PC-9 (cell line): Measurements from ENCODE around the gene RUNX1. TPM values are rescaled to one million over a fixed set of nuclear protein-coding genes. Genes with fewer than 3 reads are reported as not detected.

Experiments
- BruUV-seq: library from RNA; stranded (reverse); fragments of 400-500 nt; replicated peaks from 2 replicates; lab custom pipeline; 2021; lab: Mats Ljungman, UMichigan
- CTCF ChIA-PET: fragments of 300-600 bp; sonication (Branson Sonifier 250); formaldehyde crosslinking; loops from one replicate; lab custom pipeline; 2022; ENCODE audit warnings: antibody characterized with exemption; lab: Charles Lee
- POLR2A ChIA-PET: fragments of 300-600 bp; sonication (Branson Sonifier 250); formaldehyde crosslinking; loops from one replicate; lab custom pipeline; 2022; ENCODE audit warnings: antibody characterized with exemption; ENCODE audit not compliant: unreplicated experiment; lab: Charles Lee
- DNase-seq, 2 experiments: peaks; one replicate each; pipeline versions ENCODE4 v3.0.0 to v3.0.0-alpha.2; 2015 to 2022; ENCODE audit warnings: mixed read lengths in 1 of 2
- H2AFZ ChIP-seq: fragments of 200-600 bp; sonication (generic); 2 replicates; pipeline ENCODE4 v1.8.1; 2017; ENCODE audit warnings: antibody characterized with exemption
- H3F3A ChIP-seq: fragments of 200-600 bp; sonication (generic); 2 replicates; pipeline ENCODE4 v1.8.1; 2017; ENCODE audit warnings: antibody characterized with exemption, mild to moderate bottlenecking, low read depth; ENCODE audit not compliant: insufficient read depth
- H3K27ac ChIP-seq: fragments of 200-600 bp; sonication (generic); 2 replicates; pipeline ENCODE4 v1.6.1; 2016; ENCODE audit warnings: mixed run types
- H3K27me3 ChIP-seq: fragments of 200-600 bp; sonication (generic); 2 replicates; pipeline ENCODE4 v1.6.1; 2016; ENCODE audit warnings: low read depth, mixed run types; ENCODE audit not compliant: insufficient read depth
- H3K36me3 ChIP-seq: fragments of 200-600 bp; sonication (generic); 2 replicates; pipeline ENCODE4 v1.6.1; 2016; ENCODE audit warnings: low read depth, mixed run types
- H3K4me1 ChIP-seq: fragments of 200-600 bp; sonication (generic); replicated peaks from 2 replicates; pipeline ENCODE4 v1.6.1; 2016; ENCODE audit warnings: mixed run types; ENCODE audit not compliant: insufficient read depth
- H3K4me2 ChIP-seq: fragments of 200-600 bp; sonication (generic); 2 replicates; pipeline ENCODE4 v1.6.1; 2017; ENCODE audit warnings: mixed run types
- H3K4me3 ChIP-seq: fragments of 200-600 bp; sonication (generic); 2 replicates; pipeline ENCODE4 v1.6.1; 2016; ENCODE audit warnings: mixed run types
- H3K79me2 ChIP-seq: fragments of 200-600 bp; sonication (generic); 2 replicates; pipeline ENCODE4 v1.6.1; 2017; ENCODE audit warnings: low read depth, mixed run types
- H3K9me2 ChIP-seq: fragments of 200-600 bp; sonication (generic); 2 replicates; pipeline ENCODE4 v1.8.1; 2017; ENCODE audit warnings: mild to moderate bottlenecking; ENCODE audit not compliant: insufficient read depth
- H3K9me3 ChIP-seq: fragments of 200-600 bp; sonication (generic); 2 replicates; pipeline ENCODE4 v1.8.1; 2016; ENCODE audit warnings: low read depth; ENCODE audit not compliant: insufficient read depth
- H4K20me1 ChIP-seq: fragments of 200-600 bp; sonication (generic); 2 replicates; pipeline ENCODE4 v1.8.1; 2017; ENCODE audit not compliant: insufficient read depth
- CTCF ChIP-seq: fragments of 200-600 bp; sonication (generic); conservative IDR thresholded peaks from 2 replicates; pipeline ENCODE4 v1.6.1; 2017; ENCODE audit warnings: mixed run types, antibody characterized with exemption, mild to moderate bottlenecking, moderate library complexity
- EZH2 ChIP-seq: fragments of 200-600 bp; sonication (generic); IDR thresholded peaks from 2 replicates; pipeline ENCODE4 v1.8.0; 2017; ENCODE audit warnings: antibody characterized with exemption, low read depth
- intact Hi-C: fragments of 100-400 bp; cut with micrococcal nuclease; formaldehyde crosslinking; loops from one replicate; pipeline ENCODE4 v1.10.0; 2022; ENCODE audit not compliant: unreplicated experiment
- total RNA-seq: library from RNA; stranded (reverse); gene quantifications from 2 replicates; pipeline ENCODE4 v1.2.3, GENCODE V29; 2021

The RUNX1 gene
- total RNA-seq, 1 experiment from 2014 or later, result 58.5 TPM

DNA sequence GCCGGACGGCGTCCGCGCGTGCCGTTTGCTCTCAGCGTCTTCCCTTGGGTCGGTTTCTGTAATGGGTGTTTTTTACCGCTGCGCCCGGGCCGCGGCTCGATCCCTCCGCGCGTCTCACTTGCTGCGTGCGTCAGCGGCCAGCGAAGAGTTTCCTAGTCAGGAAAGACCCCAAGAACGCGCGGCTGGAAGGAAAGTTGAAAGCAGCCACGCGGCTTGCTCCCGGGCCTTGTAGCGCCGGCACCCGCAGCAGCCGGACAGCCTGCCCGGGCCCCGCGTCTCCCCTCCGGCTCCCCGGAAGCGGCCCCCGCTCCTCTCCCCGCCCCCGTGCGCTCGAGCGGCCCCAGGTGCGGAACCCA, 159.8 kb downstream of the RUNX1 start:
- Histone ChIP-seq H2AFZ (no peak overlapping the region), H3K27me3 (no peaks in the 10 kb centered on the region), H4K20me1 (peaks cover 23% of the 10 kb centered on the region; the same call in 1 of the 2 replicates), H3F3A (peaks cover 29% of the 10 kb centered on the region), H3K9me3 (no peaks in the 10 kb centered on the region), H3K4me2 (peak overlapping the region; percentile 79), H3K4me3 (peak overlapping the region; percentile 97), H3K79me2 (peaks cover 45% of the 10 kb centered on the region), H3K9me2 (no peaks in the 10 kb centered on the region), H3K36me3 (peaks cover 23% of the 10 kb centered on the region), H3K4me1 (no peaks in the 10 kb centered on the region), H3K27ac (peak overlapping the region; percentile 99)
- ChIA-PET CTCF (interaction anchor here (0.6 to 2.2 kb wide), 2 partner anchors 144 to 511 kb away, joined by 3 to 7 read pairs; no protein-coding TSS in a partner anchor), POLR2A (interaction anchor here (0.6 to 0.7 kb wide), 3 partner anchors 62 to 574 kb away, joined by 3 to 6 read pairs (median 5); no protein-coding TSS in a partner anchor)
- BruUV-seq, result no TSS peak
- TF ChIP-seq EZH2 (no peak), CTCF (no peak)
- DNase-seq, result peak in 1 of 2 experiments; percentile 50
- intact Hi-C loops, result loop anchor here (2.0 kb wide), 3 partner anchors 52 to 248 kb away; no protein-coding TSS in a partner anchor

DNA sequence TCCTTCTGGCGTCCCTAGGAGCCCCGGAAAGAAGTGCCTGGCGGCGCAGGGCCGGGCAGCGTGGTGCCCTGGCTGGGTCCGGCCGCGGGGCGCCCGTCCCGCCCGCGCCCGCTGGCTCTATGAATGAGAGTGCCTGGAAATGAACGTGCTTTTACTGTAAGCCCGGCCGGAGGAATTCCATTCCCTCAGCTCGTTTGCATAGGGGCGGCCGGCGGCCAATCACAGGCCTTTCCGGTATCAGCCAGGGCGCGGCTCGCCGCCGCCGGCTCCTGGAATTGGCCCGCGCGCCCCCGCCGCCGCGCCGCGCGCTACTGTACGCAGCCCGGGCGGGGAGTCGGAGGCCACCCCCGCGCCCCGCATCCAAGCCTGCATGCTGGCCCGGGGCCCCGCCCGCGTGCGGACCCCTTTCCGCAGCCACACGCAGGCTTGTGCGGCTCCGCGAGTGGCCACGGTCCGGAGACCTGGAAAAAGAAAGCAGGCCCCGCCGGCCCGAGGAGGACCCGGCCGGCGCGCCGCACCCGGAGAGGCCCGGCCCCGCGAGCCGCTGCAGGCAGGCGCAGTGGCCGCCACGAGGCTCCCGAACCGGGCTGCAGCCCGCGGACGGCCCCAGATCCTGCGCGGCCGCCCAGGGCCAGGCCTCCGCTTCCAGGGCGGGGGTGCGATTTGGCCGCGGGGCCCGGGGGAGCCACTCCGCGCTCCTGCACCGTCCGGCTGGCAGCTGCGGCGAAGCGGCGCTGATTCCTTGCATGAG, 160.4 kb downstream of the RUNX1 start:
- Histone ChIP-seq H3F3A (peaks cover 33% of the 10 kb centered on the region), H3K27ac (peak overlapping the region; percentile 99), H3K36me3 (peaks cover 24% of the 10 kb centered on the region), H3K4me1 (peaks cover 1% of the 10 kb centered on the region; the same call in 1 of the 2 replicates), H3K9me2 (no peaks in the 10 kb centered on the region), H4K20me1 (peaks cover 23% of the 10 kb centered on the region; the same call in 1 of the 2 replicates), H3K9me3 (no peaks in the 10 kb centered on the region), H2AFZ (no peak overlapping the region), H3K4me3 (peak overlapping the region; percentile 97), H3K27me3 (no peaks in the 10 kb centered on the region), H3K4me2 (peak overlapping the region; percentile 86), H3K79me2 (peaks cover 50% of the 10 kb centered on the region)
- intact Hi-C loops, result loop anchor here (1.0 to 2.0 kb wide), 7 partner anchors 52 to 620 kb away; no protein-coding TSS in a partner anchor
- BruUV-seq, result no TSS peak
- ChIA-PET POLR2A (interaction anchor here (0.5 to 1.6 kb wide), 11 partner anchors 13 to 961 kb away, joined by 3 to 36 read pairs (median 4); no protein-coding TSS in a partner anchor), CTCF (interaction anchor here (0.6 to 2.2 kb wide), 3 partner anchors 45 to 512 kb away, joined by 3 to 7 read pairs (median 5); no protein-coding TSS in a partner anchor)
- peak; percentile 78 to 91 for DNase-seq
- TF ChIP-seq CTCF (no peak), EZH2 (no peak)

DNA sequence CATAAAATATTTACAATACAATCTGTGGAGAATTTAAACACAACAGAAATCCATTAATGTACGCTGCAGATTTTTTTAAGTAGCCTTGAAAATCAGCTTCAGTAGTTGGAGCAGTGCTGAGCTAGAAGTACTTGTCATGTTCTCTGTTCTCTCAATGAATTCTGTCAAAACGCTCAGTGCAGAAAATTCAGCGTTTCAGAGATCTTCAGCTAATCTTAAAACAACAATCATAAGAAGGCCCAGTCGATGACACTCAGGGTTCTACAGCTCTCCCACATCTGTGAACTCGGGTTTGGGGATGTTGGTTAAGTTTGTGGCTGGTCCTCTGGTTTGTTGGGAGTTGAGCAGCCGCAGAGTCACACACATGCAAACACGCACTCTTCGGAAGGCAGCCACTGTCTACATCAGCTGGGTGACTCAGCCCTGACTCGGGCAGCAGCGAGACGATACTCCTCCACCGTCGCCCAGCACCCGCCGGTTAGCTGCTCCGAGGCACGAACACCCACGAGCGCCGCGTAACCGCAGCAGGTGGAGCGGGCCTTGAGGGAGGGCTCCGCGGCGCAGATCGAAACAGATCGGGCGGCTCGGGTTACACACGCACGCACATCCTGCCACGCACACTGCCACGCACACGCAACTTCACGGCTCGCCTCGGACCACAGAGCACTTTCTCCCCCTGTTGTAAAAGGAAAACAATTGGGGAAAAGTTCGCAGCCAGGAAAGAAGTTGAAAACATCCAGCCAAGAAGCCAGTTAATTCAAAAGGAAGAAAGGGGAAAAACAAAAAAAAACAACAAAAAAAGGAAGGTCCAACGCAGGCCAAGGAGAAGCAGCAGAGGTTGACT, 161.2 kb downstream of the RUNX1 start:
- Histone ChIP-seq H3K27me3 (no peaks in the 10 kb centered on the region), H3K4me2 (peak overlapping the region; percentile 86), H3K9me3 (no peaks in the 10 kb centered on the region), H3K27ac (peak overlapping the region; percentile 99), H3F3A (peaks cover 41% of the 10 kb centered on the region), H3K36me3 (peaks cover 26% of the 10 kb centered on the region), H4K20me1 (peaks cover 23% of the 10 kb centered on the region; the same call in 1 of the 2 replicates), H3K4me3 (peak overlapping the region; percentile 97), H3K9me2 (no peaks in the 10 kb centered on the region), H3K79me2 (peaks cover 58% of the 10 kb centered on the region), H3K4me1 (peaks cover 9% of the 10 kb centered on the region), H2AFZ (no peak overlapping the region)
- intact Hi-C loops, result loop anchor here (1.0 to 2.0 kb wide), 7 partner anchors 51 to 620 kb away; no protein-coding TSS in a partner anchor
- TSS peak; percentile 72 for BruUV-seq
- DNase-seq, result peak; percentile 65 to 81
- ChIA-PET POLR2A (interaction anchor here (0.5 to 1.6 kb wide), 11 partner anchors 42 to 962 kb away, joined by 3 to 36 read pairs (median 5); no protein-coding TSS in a partner anchor), CTCF (interaction anchor here (0.6 to 2.2 kb wide), 2 partner anchors 46 to 142 kb away, joined by 5 to 7 read pairs; no protein-coding TSS in a partner anchor)
- no peak for TF ChIP-seq EZH2
- no peak for TF ChIP-seq CTCF
